ENCODE results near the gene DEFB118.
"Not testable (repeated sequence)": the region's sequence is repeated elsewhere in the genome, so short reads cannot be mapped to it uniquely, and the experiment has no call there.

Gene DEFB118

GRCh38 chr20:31368301-31368700 is at the start of gene DEFB118:
TSS of gene DEFB118 (plus strand) at chr20:31368601. CDS start at chr20:31368651, 50 bp downstream.
- DNase-seq (ENCODE audit: low read depth in 2 of 2): no peak

GRCh38 chr20:31322504-31322903 is 45.9 kb upstream of the DEFB118 start:
- DNase-seq (ENCODE audit: low read depth in 2 of 2): no peak

GRCh38 chr20:31330893-31331292 is 37.5 kb upstream of the DEFB118 start:
- DNase-seq (ENCODE audit: low read depth in 2 of 2): no peak

GRCh38 chr20:31341470-31341869 is 26.9 kb upstream of the DEFB118 start:
- no peak for DNase-seq (ENCODE audit: low read depth in 2 of 2)

GRCh38 chr20:31355981-31356380 is 12.4 kb upstream of the DEFB118 start:
- no peak for DNase-seq (ENCODE audit: low read depth in 2 of 2)

- no peak for DNase-seq (ENCODE audit: low read depth in 2 of 2)
Observed at GRCh38 chr20:31363295-31363694, 5.1 kb upstream of the DEFB118 start.

- DNase-seq (ENCODE audit: low read depth in 2 of 2): not testable (repeated sequence)
Observed at GRCh38 chr20:31364272-31364671, 4.1 kb upstream of the DEFB118 start.

- DNase-seq (ENCODE audit: low read depth in 2 of 2): no peak
Observed at GRCh38 chr20:31374346-31374745, 5.9 kb downstream of the DEFB118 start.

- no peak for DNase-seq (ENCODE audit: low read depth in 2 of 2)
Observed at GRCh38 chr20:31390490-31390889, 22.1 kb downstream of the DEFB118 start, which contains the start of gene DEFB119. TSS of gene DEFB119 (minus strand) at chr20:31390590. CDS start at chr20:31390483, 107 bp downstream.

GRCh38 chr20:31392836-31393235 is 24.4 kb downstream of the DEFB118 start:
- no peak for DNase-seq (ENCODE audit: low read depth in 2 of 2)

- no peak for DNase-seq (ENCODE audit: low read depth in 2 of 2)
Observed at GRCh38 chr20:31394900-31395299, 26.5 kb downstream of the DEFB118 start.

GRCh38 chr20:31403886-31404285 is 35.5 kb downstream of the DEFB118 start:
- no peak for DNase-seq (ENCODE audit: low read depth in 2 of 2)

GRCh38 chr20:31406115-31406514 is 37.7 kb downstream of the DEFB118 start, which contains the start of gene DEFB121:
TSS of gene DEFB121 (minus strand) at chr20:31406215. CDS start at chr20:31406152, 63 bp downstream.
- DNase-seq (ENCODE audit: low read depth in 2 of 2): no peak

GRCh38 chr20:31410011-31410410 is 41.6 kb downstream of the DEFB118 start:
- no peak for DNase-seq (ENCODE audit: low read depth in 2 of 2)

GRCh38 chr20:31414381-31414780 is 46.0 kb downstream of the DEFB118 start:
- no peak for DNase-seq (ENCODE audit: low read depth in 2 of 2)

- DNase-seq (ENCODE audit: low read depth in 2 of 2): no peak
Observed at GRCh38 chr20:31415653-31416052, 47.3 kb downstream of the DEFB118 start.

GRCh38 chr20:31418307-31418706 is 49.9 kb downstream of the DEFB118 start:
- no peak for DNase-seq (ENCODE audit: low read depth in 2 of 2)
